Measurements from ENCODE around the gene PCK1. TPM values are rescaled to one million over a fixed set of nuclear protein-coding genes. Genes with fewer than 3 reads are reported as not detected.

Gene PCK1
- total and polyA plus RNA-seq, 2 of the 13 experiments (the other 11 are each of a cell fraction or from before 2014, with no cell fraction given) = 6.5 to 12.6 TPM

DNA sequence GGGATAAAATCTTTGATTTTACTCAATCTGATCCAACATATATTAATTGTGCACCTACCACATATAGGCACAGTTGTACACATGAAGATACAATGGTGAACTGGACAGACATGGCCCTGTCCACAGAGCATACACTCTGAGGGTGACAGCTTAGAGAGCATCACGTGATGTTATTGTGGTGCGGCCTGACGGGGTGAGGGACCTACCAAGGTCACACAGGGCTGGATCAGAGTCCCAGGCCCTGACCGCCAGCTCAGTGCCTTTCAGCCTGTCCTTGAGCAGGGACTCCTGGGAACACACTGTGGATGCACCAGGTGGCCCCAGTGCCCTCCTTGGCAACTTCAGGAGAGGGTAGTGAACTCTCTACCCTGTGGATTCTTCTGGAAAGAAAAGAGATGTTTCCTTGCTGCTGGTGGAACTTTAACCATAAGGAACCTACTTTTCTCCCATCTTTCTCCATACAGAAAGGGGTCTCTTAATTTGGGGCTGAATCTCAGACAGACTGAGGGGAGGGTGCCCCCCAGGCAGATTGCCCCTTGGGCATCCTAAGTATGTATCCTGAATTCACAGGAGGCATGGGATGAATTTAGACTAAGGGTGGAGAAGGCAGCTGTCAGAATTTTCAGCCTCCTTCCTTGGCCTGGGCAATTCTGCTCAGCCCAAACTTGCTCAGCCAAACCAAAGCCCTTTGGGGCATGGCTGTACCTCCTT is 26.5 kb downstream of the PCK1 start (continued):
- TF ChIP-seq MEIS1 (CRISPR knock-in tag; IDR thresholded peaks at IDR 0.05; ENCODE audit: borderline replicate concordance) (peak; percentile 88; the same call in 1 of the 2 replicates), ZNF296 (CRISPR knock-in tag; conservative IDR thresholded peaks at IDR 0.05) (no peak), POLR2AphosphoS2 (IDR thresholded peaks at IDR 0.05; ENCODE audit: low read depth, low read length) (no peak), TARDBP (CRISPR knock-in tag; IDR thresholded peaks at IDR 0.05) (peak; percentile 93; the same call in 1 of the 2 replicates), MIER3 (CRISPR knock-in tag; IDR thresholded peaks at IDR 0.05; ENCODE audit: borderline replicate concordance) (peak; percentile 96), AFF4 (CRISPR knock-in tag; IDR thresholded peaks at IDR 0.05) (no peak), MBNL3 (CRISPR knock-in tag; conservative IDR thresholded peaks at IDR 0.05) (peak; percentile 56; the same call in 1 of the 2 replicates), BORCS8-MEF2B (CRISPR knock-in tag; IDR thresholded peaks at IDR 0.05) (peak; percentile 84), SETDB1 (CRISPR knock-in tag; IDR thresholded peaks at IDR 0.05; ENCODE audit: borderline replicate concordance) (peak; percentile 11; the same call in 1 of the 2 replicates), SIX1 (CRISPR knock-in tag; IDR thresholded peaks at IDR 0.05; ENCODE audit: borderline replicate concordance) (no peak), MAZ (IDR thresholded peaks at IDR 0.05; ENCODE audit: borderline replicate concordance, low read depth, low read length) (no peak), MAZ (CRISPR knock-in tag; IDR thresholded peaks at IDR 0.05; ENCODE audit: low read depth) (peak; percentile 65; the same call in 1 of the 2 replicates), ZNF615 (CRISPR knock-in tag; IDR thresholded peaks at IDR 0.05; ENCODE audit: borderline replicate concordance) (no peak), ZNF3 (CRISPR knock-in tag; IDR thresholded peaks at IDR 0.05) (0 out of 2 replicates have a peak, but pooled peaks have one; percentile 33), TSC22D2 (CRISPR knock-in tag; IDR thresholded peaks at IDR 0.05; ENCODE audit: borderline replicate concordance) (no peak), MTA1 (CRISPR knock-in tag; IDR thresholded peaks at IDR 0.05; ENCODE audit: borderline replicate concordance) (peak; percentile 98; the same call in 1 of the 2 replicates), NFE2L1 (CRISPR knock-in tag; IDR thresholded peaks at IDR 0.05; ENCODE audit: borderline replicate concordance) (no peak), NKX3-1 (CRISPR knock-in tag; IDR thresholded peaks at IDR 0.05) (no peak), KDM3A (CRISPR knock-in tag; IDR thresholded peaks at IDR 0.05; ENCODE audit: low read depth) (peak; percentile 95), TEAD3 (CRISPR knock-in tag; optimal IDR thresholded peaks at IDR 0.05; ENCODE audit: borderline replicate concordance) (peak; percentile 86), ZBTB26 (CRISPR knock-in tag; IDR thresholded peaks at IDR 0.05; ENCODE audit: borderline replicate concordance) (peak; percentile 79), ZNF335 (CRISPR knock-in tag; IDR thresholded peaks at IDR 0.05) (peak; percentile 48; the same call in 1 of the 2 replicates), NFIB (CRISPR knock-in tag; IDR thresholded peaks at IDR 0.05; ENCODE audit: borderline replicate concordance) (no peak), NFIC (IDR thresholded peaks at IDR 0.05; ENCODE audit: low read length) (0 out of 2 replicates have a peak, but pooled peaks have one; percentile 35)
- TF ChIP-seq, protein P1, sequence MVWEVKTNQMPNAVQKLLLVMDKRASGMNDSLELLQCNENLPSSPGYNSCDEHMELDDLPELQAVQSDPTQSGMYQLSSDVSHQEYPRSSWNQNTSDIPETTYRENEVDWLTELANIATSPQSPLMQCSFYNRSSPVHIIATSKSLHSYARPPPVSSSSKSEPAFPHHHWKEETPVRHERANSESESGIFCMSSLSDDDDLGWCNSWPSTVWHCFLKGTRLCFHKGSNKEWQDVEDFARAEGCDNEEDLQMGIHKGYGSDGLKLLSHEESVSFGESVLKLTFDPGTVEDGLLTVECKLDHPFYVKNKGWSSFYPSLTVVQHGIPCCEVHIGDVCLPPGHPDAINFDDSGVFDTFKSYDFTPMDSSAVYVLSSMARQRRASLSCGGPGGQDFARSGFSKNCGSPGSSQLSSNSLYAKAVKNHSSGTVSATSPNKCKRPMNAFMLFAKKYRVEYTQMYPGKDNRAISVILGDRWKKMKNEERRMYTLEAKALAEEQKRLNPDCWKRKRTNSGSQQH (CRISPR knock-in tag; IDR thresholded peaks at IDR 0.05; ENCODE audit: low read depth) = peak; percentile 42; the same call in 1 of the 2 replicates
